ENCODE results near the gene CLDN22.
"Not testable (repeated sequence)": the region's sequence is repeated elsewhere in the genome, so short reads cannot be mapped to it uniquely, and the experiment has no call there.

Gene CLDN22

DNA sequence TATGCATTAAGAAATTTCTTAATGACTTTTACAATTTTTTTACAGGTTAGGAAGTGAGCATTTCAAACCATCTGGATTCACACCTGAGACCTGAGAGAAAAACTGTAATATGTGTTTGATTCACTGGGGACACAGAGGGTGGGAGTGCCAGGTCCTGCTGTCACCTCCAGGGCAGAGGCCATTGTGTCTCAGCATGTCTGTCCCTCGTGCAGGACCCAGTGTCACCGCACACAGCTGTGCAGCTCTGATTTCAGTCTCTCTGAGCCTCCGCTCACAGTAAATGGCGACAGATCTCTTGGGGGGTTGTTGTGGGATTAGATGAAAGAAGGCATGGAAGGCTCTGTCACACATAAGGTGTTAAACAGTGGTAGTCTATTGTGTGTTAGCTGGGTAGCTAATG is 25.2 kb upstream of the CLDN22 start:
- DNase-seq: no peak

DNA sequence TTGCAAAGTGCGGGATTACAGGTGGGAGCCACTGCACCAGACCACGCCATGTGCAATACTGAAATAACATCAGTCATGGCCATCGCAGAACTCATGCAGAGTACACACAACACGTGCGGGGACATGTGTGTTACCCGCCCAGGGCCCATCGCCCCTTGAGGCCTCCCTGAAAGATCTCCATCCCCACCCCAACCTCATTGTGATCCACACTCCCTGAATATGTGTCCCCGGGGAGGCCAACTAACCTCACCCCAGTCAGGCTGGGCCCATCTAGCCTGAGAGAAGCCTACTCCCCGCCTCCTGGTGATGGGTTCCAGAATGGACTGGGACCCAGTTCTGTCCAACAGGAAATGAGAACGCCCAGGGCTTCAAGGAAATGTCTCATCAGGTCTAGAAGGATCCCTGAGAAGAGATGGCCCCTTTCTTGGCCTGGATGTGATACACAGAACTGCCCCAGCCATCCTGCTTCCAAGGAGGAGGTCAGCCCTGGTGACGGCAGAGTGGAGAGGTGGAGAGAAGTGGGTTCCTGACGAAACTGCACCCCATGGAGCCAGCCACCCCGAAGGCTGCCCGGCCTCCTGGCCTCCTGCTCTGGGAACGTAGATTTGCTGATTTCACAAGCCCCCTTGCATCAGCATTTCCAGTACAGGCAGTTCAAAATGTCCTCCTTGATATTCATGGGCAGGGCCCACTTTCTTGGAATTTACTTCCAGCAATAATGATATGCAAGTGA is 24.6 kb upstream of the CLDN22 start:
- DNase-seq: no peak

DNA sequence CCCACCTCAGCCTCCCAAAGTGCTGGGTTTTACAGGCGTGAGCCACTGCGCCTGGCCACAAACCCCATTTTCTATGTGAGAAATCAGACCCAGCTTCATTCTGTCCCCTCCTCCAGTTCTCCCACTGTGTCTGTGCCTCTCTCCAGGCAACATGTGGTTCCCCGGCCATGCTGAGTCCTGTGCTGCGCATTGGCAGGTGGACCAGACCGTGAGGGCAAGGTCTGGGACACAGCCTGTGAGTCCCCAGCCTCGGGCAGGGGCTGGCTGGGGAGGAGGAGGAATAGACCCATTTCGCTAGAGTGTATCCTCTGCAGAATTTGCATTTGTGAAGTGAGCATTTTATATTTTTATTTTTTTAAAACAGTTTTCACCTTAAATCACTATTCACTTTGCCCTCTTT is 23.7 kb upstream of the CLDN22 start:
- no peak for DNase-seq

DNA sequence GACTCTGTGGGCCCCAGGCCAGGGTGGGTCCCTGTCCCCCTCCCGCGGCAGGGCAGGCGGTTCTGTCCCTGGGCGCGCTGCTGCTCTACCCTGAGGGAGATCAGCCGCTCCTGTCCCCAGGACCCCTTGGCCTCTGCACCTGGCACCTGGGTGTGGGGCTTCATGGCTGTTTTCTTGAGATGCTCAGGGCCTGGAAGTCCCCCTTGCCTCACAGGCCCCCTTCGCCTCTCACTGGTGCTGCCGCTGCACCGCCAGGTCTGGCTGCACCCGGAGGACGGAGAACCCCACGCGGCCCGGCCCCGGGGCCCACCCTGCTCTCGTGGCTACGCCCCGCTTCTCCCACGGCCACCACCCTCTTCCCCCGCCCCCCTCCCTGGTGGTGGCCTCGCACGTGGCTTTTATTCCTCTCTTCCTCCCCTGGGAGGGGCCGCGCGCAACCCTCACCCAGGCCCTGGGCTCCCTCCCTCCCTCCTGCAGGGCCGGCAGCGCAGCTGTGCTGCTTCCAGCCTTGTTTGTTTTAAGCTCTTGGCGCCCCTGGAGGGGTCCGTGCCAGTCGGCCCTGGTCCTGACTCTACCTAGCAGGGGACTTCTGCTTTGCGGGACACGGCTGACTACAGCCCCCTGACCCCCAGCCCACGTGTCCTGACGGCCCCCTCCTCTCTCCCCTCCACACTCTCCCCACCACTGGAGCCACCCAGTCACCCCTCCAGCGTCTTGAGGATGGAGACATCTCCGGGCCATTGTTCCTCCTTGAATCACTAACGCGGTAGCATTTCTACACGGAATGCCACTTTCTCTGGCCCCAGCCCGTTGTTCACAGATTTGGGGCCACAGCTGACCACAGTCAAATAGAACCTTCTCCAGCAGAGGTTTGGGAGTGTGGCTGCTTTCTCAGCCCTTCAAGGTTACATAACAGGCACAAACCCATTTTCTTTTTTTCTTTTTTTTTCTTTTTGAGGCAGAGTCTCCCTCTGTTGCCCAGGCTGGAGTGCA is 22.8 kb upstream of the CLDN22 start:
- no peak for DNase-seq

DNA sequence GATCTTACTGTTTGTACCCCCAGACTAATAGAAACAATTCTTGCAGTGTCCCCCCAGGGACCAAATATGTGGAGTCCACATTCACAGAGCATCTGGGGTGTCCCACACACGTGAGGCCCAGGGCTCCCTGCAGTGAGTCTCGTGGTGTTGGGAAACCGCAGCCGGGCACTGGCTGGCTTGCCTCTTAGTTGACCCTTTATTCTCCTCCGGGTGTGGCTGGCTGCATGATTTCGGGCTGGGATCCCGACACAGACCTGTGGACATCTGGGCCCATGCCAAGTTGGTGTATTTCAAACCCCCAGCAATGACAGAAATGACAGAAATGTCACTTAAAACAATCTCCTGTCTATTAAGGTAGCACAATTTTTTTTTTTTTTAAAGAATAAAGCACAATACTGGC is 17.8 kb upstream of the CLDN22 start:
- no peak for DNase-seq

DNA sequence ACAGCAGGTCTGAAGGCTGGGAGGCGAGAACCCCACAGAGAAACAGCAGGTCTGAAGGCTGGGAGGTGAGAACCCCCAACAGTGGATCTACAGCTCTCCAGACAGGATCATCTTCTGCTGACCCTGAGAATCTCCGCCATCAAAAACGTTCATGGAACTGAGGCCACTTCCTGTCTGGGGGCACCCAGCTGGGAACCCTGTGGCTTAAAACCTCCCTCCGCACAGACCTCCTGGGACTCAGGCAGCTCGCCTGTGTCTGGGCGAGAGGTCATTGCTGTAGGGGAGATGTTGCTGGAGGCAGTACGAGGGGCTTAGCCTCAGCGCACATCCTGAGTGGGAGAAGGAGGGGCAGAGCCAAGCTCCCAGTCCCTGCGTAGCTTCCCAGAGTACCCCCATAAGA is 17.3 kb upstream of the CLDN22 start:
- no peak for DNase-seq

DNA sequence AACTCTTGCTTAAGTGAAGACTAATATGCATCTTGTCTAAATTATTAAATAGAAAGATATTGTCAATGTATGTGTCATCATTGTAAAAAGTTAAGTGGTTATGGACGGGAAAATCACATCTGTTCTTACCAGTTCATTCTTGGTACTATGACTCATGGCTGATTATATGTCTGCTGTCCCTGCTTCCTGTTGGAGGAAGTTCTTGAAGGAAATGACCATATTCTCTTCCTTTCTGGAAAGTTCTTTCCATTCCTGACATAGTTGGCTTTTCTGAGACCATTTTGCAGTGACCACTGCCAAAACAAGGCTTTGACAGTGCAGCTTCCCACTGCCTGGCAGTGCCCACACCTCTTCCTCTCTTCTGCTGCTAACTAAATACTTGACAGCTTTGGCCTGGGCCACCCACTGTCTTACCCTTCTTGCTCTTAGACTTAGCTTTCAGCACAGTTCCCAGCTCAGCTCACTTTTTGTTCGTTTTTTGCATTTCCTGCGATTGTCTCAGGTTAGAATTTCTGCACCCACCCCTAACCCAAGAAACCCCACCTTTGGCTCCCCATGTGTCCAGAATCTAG is 15.4 kb upstream of the CLDN22 start:
- no peak for DNase-seq

DNA sequence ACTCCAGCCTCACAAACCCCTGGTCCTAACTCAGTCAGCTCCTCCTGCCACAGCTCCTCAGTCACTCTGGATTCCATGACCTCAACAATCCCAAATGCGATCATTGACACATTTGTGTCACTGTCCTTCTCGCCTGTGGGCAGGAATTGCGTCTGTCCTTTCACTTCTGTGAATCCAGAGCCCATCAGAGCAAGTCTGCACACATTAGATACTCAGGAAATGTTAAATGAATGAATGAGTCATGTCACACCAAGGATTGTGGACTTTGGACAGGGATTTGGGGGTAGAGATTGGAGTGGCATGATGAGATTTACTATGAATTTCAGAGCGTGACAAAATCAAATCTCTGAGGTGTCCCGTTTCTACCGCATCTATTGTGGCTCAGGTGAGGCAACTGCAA is 13.9 kb upstream of the CLDN22 start:
- no peak for DNase-seq

DNA sequence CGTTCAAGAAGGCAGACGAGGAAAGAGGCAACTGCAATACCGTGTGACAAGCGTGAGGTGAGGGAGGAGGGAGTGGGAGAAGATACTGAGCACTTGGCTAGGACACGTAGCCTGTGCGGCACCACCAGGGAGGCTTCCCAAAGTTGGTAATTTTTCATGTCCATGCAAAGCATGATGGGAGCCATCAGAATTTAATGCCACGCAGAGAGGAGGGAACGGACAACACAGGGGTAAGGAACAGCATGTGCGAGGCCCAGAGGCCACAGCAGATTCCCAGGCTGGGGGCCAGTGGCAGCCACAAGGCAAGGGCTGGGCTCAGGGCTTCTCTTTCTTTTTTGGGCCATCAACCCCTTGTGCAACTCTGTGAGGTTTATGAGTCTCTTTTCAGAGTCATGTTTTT is 13.1 kb upstream of the CLDN22 start:
- no peak for DNase-seq

DNA sequence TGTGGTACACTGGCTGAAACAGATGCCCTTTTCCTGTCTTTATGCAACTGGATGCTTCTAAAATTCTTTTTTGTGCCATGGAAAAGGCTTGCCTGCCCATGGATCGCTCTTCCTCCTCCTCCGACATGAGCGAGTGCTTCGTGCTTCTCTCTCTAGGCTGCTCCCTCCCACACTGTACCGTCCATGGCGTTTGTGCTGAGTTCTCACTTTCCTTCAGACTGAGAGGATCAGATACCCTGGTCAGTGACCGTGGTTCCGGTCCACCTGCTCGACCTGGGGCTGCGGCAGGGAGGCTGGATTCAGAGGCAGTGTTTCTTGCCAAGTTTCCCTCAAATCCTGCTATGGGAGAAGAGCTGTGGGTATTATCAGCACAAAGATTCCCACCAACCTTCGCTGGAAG is 12.4 kb upstream of the CLDN22 start:
- no peak for DNase-seq

DNA sequence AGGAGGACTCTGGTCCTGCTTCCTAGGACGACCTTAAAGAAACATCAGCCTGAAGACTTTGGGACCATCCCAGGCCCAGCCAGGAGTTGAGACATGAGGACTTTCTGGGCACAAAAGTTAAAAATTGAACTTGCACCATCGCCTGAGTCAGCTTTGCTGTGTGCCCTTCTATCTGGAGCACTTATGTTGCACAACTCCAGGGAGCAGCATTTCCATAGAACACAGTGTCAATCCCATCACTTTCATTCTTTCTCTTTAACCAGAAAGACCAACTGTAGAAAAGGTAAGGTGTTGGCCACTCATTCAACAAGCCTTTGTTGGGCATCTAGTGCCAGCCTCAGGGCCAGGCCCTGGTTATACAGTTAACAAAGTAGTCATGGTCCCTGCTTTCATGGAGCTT is 10.8 kb upstream of the CLDN22 start:
- no peak for DNase-seq

DNA sequence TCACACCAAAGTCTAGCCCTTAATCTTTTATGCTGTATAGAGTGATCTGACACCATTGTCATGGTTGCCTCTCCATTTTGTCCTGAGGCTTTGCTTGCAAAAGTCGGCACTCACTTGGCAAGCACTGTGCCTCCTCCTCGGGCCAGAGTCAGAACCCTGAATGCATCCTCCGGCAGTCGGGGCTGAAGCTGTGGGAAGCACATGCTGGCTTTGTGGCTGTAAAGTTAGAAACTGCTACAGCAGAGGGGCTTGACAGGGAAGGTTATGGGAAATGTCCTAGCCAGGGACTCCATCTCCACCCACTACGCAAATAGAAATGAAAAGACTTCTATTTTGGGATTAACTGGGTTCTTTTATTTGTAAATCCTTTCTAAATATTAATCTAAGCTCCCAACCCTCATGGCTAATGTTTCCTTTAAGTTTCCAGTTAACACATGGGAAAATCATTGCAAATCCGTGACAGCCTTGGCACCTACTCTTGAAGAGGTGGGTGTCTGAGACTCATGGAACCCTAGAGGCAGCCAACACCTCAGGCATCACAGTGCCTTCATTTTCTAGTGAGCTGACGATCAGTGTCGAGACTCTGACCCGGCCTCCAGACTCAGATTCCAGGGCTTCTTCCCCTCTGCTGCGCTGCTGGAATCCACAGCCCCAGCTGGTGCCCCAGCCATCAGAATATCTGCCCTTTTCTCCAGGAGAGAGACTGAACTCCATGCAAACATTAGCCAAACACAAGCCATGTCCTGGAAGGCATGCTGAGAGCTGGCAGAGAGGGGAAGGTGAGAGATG is 10.1 kb upstream of the CLDN22 start:
- no peak for DNase-seq

DNA sequence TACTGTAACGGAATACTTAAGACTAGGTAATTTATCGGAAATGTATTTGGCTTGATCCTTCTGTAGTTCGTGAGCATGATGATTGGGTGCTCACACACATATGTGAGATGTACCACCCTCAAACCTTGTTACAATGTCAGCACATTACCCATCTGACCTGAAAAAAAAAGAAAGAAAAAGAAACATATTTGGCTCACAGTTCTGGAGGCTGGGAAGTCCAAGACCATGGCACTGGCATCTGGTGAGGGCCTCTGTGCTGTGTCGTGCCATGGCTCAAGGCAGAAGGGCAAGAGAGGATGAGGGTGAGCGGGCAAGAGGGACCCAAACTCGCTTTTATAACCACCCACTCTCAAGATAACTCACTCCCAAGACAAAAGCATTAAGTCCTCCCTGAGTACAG is 9.2 kb upstream of the CLDN22 start:
- no peak for DNase-seq

DNA sequence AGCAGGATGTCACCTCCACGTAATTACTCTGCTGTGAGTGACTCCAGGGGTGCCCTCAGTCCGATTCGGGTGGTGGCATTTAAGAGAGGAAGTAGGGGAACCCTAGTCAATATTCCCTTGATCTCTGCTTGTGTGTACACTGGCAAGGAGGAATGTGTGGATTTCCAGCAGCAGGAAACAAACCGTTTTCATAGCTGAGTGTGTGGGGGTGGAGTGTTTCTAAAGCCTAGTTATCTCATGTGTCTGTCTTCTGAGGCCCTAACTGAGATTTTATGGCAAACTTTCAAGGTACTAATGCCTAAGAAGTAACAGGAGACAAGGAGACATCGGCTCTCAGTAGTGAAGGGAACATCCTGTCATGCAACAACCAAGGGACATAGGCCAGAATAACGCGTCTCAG is 8.8 kb upstream of the CLDN22 start:
- no peak for DNase-seq

DNA sequence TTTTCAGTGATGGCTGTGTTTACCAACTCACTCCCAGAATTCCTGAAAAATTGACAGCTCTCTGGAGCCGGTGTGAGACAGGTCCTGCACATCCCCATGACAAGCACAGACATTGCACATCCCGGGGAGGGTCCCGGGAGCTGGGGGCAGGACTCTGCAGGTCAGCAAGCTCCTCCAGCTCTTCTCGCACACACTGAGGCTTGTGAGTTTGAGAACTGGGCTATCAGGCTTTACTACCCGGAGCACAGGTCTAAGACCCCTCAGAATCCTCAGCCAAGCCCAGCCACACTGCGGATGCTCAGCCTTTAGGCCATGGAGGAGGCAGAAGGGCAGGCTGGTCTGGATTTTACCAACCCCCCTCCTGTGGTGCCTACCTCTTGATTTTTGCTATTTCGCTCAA is 7.8 kb upstream of the CLDN22 start:
- no peak for DNase-seq

DNA sequence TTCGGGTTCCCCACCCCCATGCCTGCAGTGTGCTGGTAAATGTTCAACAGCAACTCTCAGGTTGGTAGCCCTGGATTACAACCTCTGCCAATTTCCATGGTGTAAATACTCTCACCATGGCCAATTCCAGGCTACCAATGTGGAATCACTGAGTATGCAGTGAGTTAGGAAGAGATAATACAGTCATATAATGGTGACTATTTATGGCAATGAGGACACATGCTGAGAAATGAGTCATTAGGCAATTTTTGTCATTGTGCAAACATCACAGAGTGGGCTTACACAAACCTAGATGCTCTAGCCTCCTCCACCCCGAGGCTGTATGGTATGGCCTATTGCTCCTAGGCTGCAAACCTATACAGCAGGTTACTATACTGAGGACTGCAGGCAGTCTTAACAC is 6.8 kb upstream of the CLDN22 start:
- no peak for DNase-seq

DNA sequence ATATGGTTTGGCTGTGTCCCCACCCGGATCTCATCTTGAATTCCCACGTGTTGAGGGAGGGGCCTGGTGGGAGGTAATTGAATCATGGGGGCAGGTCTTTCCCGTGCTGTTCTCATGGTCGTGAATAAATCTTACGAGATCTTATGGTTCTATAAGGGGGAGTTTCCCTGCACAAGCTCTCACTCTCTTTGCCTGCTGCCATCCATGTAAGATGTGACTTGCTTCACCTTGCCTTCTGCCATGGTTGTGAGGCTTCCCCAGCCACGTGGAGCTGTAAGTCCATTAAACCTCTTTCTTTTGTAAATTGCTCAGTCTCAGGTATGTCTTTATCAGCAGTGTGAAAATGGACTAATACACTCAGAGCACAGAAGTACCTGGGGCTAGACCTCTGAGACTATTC is 6.3 kb upstream of the CLDN22 start:
- not testable (repeated sequence) for DNase-seq

DNA sequence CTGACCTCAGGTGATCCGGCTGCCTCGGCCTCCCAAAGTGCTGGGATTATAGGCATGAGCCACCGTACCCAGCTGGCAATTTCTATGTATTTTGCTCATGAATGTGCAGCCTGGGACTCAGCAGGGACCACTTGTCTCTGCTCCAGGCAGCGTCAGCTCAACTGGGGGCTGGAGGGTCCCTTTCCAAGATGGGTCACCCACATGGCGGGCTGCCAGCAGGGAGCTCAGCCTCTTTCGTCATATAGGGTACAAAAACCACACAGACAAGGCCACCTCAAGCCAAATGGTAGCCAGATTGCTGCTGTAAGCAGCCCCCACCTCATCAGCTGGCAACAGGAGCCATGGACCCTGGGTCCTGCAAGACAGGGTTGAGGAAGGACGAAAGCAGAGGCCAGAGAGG is 4.5 kb upstream of the CLDN22 start:
- no peak for DNase-seq

DNA sequence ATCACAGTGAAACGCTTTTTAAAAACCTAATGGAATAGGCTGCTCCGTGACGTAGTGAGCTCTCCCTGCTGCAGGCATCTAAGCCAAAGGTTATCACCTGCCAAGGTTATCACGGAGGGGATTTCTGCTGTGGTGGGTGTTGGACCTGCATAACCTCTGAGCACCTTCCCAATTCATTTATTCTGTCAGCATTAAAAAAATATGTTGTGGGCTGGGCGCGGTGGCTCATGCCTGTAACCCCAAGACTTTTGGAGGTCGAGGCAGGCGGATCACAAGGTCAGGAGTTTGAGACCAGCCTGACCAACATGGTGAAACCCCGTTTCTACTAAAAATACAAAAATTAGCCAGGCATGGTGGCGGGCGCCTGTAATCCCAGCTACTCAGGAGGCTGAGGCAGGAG is 4.0 kb upstream of the CLDN22 start:
- DNase-seq: not testable (repeated sequence)

DNA sequence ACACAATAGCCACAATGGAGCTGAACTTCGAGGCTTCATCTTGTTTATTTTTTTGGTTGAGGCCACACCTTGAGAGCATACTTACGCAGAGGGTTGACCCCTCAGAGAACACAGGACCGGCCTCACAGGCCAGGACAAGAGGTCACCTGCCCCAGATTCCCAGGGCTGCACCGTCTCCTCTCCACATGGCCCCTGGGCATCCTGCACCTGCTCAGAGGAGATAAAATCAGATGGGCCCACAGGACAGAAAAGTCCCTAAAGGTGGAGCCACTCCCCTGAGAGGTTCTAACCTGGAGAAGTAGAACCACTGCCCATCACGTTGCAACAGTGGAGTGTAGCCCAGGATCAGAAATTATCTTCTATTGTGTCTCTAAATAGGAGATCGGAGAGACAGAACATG is 3.2 kb upstream of the CLDN22 start:
- DNase-seq: no peak

DNA sequence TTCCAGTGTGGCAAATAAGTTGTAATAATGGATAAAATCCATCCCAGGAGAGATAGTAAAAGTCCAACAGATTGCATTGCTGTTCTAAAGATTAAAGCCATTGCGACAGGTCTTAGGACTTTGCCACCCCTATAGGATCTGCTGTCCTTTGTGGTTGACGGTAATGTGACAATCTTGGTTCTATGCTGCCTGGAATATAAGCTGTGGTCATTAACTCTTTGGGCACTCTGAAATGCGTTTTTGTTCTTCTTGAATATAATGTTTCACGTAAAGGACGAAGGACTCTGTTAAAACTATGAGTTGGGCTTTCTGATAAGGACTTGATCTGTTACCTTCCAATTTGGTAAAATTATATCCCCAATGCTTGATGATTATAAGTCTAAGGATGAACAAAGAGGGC is 2.2 kb upstream of the CLDN22 start, which contains the start of gene CLDN24:
Gene CLDN24 (minus strand): TSS at position 101 of the 400 bp plus-strand sequence. CDS start 0 bp downstream, at position 101.
- no peak for DNase-seq

DNA sequence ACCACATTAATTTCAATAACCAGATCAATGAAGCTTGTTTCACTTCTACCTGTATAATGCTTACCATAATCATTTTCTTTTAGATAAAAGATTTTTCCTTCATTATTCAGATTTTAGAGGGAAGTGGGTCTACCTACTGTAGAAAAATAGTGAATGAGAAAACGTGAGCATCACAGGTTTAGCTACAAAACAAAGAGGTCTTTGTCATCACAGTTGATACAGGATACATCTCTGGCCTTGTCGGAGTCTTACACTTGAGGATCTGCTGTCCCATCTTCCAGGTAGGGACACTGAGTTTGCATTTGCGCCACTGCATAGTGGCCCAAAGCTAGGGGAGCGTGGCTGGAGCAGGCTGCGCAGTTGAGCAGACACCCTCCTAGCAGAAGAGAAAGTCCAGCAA is 1.4 kb upstream of the CLDN22 start:
- no peak for DNase-seq

DNA sequence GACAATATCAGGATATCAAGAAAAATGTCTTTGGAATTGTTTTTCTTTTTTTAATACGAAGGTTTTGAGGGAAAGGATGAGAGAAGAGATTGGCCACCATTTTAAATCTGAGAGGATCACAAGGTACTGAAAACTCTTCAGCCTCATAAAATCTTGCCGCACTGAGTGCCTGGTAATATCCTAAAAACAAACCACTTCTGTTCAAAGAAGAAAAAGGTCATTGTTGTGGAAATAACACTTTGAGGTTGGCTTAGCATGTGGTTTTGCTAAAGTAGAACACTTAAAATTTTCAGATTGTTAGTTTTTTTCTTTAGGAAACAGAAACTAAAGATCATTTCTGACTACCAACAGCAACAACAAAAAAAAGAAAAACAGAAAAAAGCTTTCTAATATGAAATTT is 1.0 kb upstream of the CLDN22 start:
- DNase-seq: no peak
